GM18907 (cell line): ENCODE measurements around the gene SLC12A6.
"Not testable (repeated sequence)": the region's sequence is repeated elsewhere in the genome, so short reads cannot be mapped to it uniquely, and the experiment has no call there.

Source experiments
- ATAC-seq: cut with Tn5 transposase; IDR thresholded peaks from one replicate; pipeline ENCODE4 v1.9.1; 2021; ENCODE audit warnings: mild to moderate bottlenecking, moderate library complexity; ENCODE audit not compliant: unreplicated experiment

The SLC12A6 gene

GRCh38 chr15:34337557-34338306 is at the start of gene SLC12A6:
TSS of gene SLC12A6 (minus strand) at chr15:34337781. CDS start at chr15:34336680, 1,101 bp downstream.
- peak; percentile 82 for ATAC-seq

GRCh38 chr15:34381829-34382521 is 44.4 kb upstream of the SLC12A6 start:
- not testable (repeated sequence) for ATAC-seq

- not testable (repeated sequence) for ATAC-seq
Observed at GRCh38 chr15:34380491-34380890, 42.9 kb upstream of the SLC12A6 start.

- ATAC-seq, result no peak
Observed at GRCh38 chr15:34376856-34377255, 39.3 kb upstream of the SLC12A6 start.

- not testable (repeated sequence) for ATAC-seq
Observed at GRCh38 chr15:34375541-34375940, 38.0 kb upstream of the SLC12A6 start.

- no peak for ATAC-seq
Observed at GRCh38 chr15:34374816-34375215, 37.2 kb upstream of the SLC12A6 start.

- no peak for ATAC-seq
Observed at GRCh38 chr15:34373951-34374350, 36.4 kb upstream of the SLC12A6 start.

- ATAC-seq, result no peak
Observed at GRCh38 chr15:34370643-34371042, 33.1 kb upstream of the SLC12A6 start.

- ATAC-seq, result no peak
Observed at GRCh38 chr15:34370129-34370528, 32.5 kb upstream of the SLC12A6 start.

GRCh38 chr15:34367101-34368081 is 29.8 kb upstream of the SLC12A6 start, which contains the start of gene LPCAT4:
TSS of gene LPCAT4 (minus strand) at chr15:34367196. CDS start at chr15:34367100, 96 bp downstream.
- peak; percentile 84 for ATAC-seq

- ATAC-seq, result peak; percentile 1
Observed at GRCh38 chr15:34366271-34367065, 28.9 kb upstream of the SLC12A6 start.

- no peak for ATAC-seq
Observed at GRCh38 chr15:34365836-34366235, 28.3 kb upstream of the SLC12A6 start.

GRCh38 chr15:34365091-34365825 is 27.7 kb upstream of the SLC12A6 start:
- no peak for ATAC-seq

- ATAC-seq, result no peak
Observed at GRCh38 chr15:34364041-34364440, 26.5 kb upstream of the SLC12A6 start.

GRCh38 chr15:34362047-34362773 is 24.6 kb upstream of the SLC12A6 start:
- no peak for ATAC-seq

GRCh38 chr15:34361278-34361677 is 23.7 kb upstream of the SLC12A6 start:
- ATAC-seq, result no peak

- ATAC-seq, result no peak
Observed at GRCh38 chr15:34360298-34360697, 22.7 kb upstream of the SLC12A6 start.

GRCh38 chr15:34359416-34359815 is 21.8 kb upstream of the SLC12A6 start:
- ATAC-seq, result no peak

- no peak for ATAC-seq
Observed at GRCh38 chr15:34358948-34359347, 21.4 kb upstream of the SLC12A6 start.
